Caki2 (cell line): ENCODE data around the gene CPT1A. TPM values are rescaled to one million over a fixed set of nuclear protein-coding genes. Genes with fewer than 3 reads are reported as not detected.
"Not testable (repeated sequence)": the region's sequence is repeated elsewhere in the genome, so short reads cannot be mapped to it uniquely, and the experiment has no call there.

Experiments used
- DNase-seq: peaks from one replicate; pipeline ENCODE4 v3.0.0-alpha.2; 2015; ENCODE audit warnings: low read depth
- in situ Hi-C: cut with HindIII; loops from 2 replicates; pipeline ENCODE4 v1.10.0; 2016; ENCODE audit warnings: low sequenced_read_pairs, low pct_unique_long_range_greater_than_20kb, mixed read lengths
- total RNA-seq: library from RNA; depleted of rRNA; stranded (reverse); fragments of >200 nt; shearing (Covaris generic); gene quantifications from 2 replicates; pipeline ENCODE4 v1.2.3, GENCODE V29; 2014; ENCODE audit warnings: low replicate concordance

Gene CPT1A
- total RNA-seq, 1 experiment from 2014 or later: 30.4 TPM

- in situ Hi-C loops: not testable (repeated sequence)
Observed at GRCh38 chr11:68856425-68857030, 14.8 kb upstream of the CPT1A start.

GRCh38 chr11:68855205-68855981, 13.7 kb upstream of the CPT1A start:
- DNase-seq: no peak
- in situ Hi-C loops: no loop called here

More at GRCh38 chr11:68856425-68857030, 14.8 kb upstream of the CPT1A start:
- not testable (repeated sequence) for DNase-seq

- in situ Hi-C loops: no loop called here
- no peak for DNase-seq
Observed at GRCh38 chr11:68854273-68854958, 12.7 kb upstream of the CPT1A start.

- no peak for DNase-seq
- in situ Hi-C loops: no loop called here
Observed at GRCh38 chr11:68852628-68853027, 10.9 kb upstream of the CPT1A start.

GRCh38 chr11:68848429-68848828, 6.7 kb upstream of the CPT1A start:
- no peak for DNase-seq
- in situ Hi-C loops: no loop called here

- in situ Hi-C loops: no loop called here
- DNase-seq: no peak
Observed at GRCh38 chr11:68847395-68847794, 5.7 kb upstream of the CPT1A start.

GRCh38 chr11:68845351-68846002, 3.8 kb upstream of the CPT1A start:
- in situ Hi-C loops: no loop called here
- no peak for DNase-seq

GRCh38 chr11:68844801-68845200, 3.1 kb upstream of the CPT1A start:
- DNase-seq: no peak
- in situ Hi-C loops: no loop called here

GRCh38 chr11:68844376-68844775, 2.7 kb upstream of the CPT1A start:
- in situ Hi-C loops: no loop called here
- no peak for DNase-seq

GRCh38 chr11:68843703-68844312, 2.1 kb upstream of the CPT1A start:
- in situ Hi-C loops: no loop called here
- DNase-seq: peak; percentile 67

- in situ Hi-C loops: no loop called here
- no peak for DNase-seq
Observed at GRCh38 chr11:68843052-68843561, 1.4 kb upstream of the CPT1A start.

GRCh38 chr11:68842427-68843051, 823 bp upstream of the CPT1A start:
- no peak for DNase-seq
- in situ Hi-C loops: no loop called here

- peak; percentile 31 for DNase-seq
- in situ Hi-C loops: no loop called here
Observed at GRCh38 chr11:68840661-68841653, 759 bp downstream of the CPT1A start.

- in situ Hi-C loops: no loop called here
Observed at GRCh38 chr11:68839911-68840641, 1.6 kb downstream of the CPT1A start.

GRCh38 chr11:68839054-68839865, 2.5 kb downstream of the CPT1A start:
- in situ Hi-C loops: no loop called here
- DNase-seq: peak; percentile 93

More at GRCh38 chr11:68839911-68840641, 1.6 kb downstream of the CPT1A start:
- no peak for DNase-seq
